OCI-LY1 (cell line): ENCODE results near the gene OLAH.

Experiments used
- H2AFZ ChIP-seq: fragments of 200-600 bp; sonication (generic), shearing (Covaris generic); 2 replicates; pipeline ENCODE4 v1.6.0; 2014; ENCODE audit warnings: antibody characterized with exemption, mild to moderate bottlenecking, low read length
- H3F3A ChIP-seq: fragments of 200-600 bp; sonication (generic), shearing (Covaris generic); 2 replicates; pipeline ENCODE4 v1.6.0; 2014; ENCODE audit warnings: mild to moderate bottlenecking, antibody characterized with exemption, low read length, moderate library complexity; ENCODE audit not compliant: insufficient read depth
- H3K27ac ChIP-seq: fragments of 200-600 bp; sonication (generic); 2 replicates; pipeline ENCODE4 v1.5.1; 2014; ENCODE audit warnings: low read length, mixed run types, mild to moderate bottlenecking, low read depth; ENCODE audit not compliant: poor library complexity, severe bottlenecking
- H3K27me3 ChIP-seq: fragments of 200-600 bp; sonication (generic); 2 replicates; pipeline ENCODE4 v1.6.0; 2014; ENCODE audit warnings: antibody characterized with exemption, mild to moderate bottlenecking, low read length, moderate library complexity; ENCODE audit not compliant: insufficient read depth
- H3K36me3 ChIP-seq: fragments of 200-600 bp; sonication (generic); 2 replicates; pipeline ENCODE4 v1.6.1; 2014; ENCODE audit warnings: mild to moderate bottlenecking, antibody characterized with exemption, low read length, moderate library complexity, mixed read lengths; ENCODE audit not compliant: insufficient read depth
- H3K4me1 ChIP-seq: fragments of 200-600 bp; sonication (generic); 2 replicates; pipeline ENCODE4 v1.5.1; 2014; ENCODE audit warnings: mild to moderate bottlenecking, low read length, moderate library complexity; ENCODE audit not compliant: insufficient read depth, severe bottlenecking
- H3K4me2 ChIP-seq: fragments of 200-600 bp; sonication (generic), shearing (Covaris generic); 2 replicates; pipeline ENCODE4 v1.6.1; 2014; ENCODE audit warnings: low read length
- H3K4me3 ChIP-seq: fragments of 200-600 bp; sonication (generic); 2 replicates; pipeline ENCODE4 v1.5.1; 2014; ENCODE audit warnings: low read length, low read depth, mild to moderate bottlenecking, mixed read lengths; ENCODE audit not compliant: poor library complexity, severe bottlenecking
- H3K79me2 ChIP-seq: fragments of 200-600 bp; shearing (Covaris generic); 2 replicates; pipeline ENCODE4 v1.6.1; 2016; ENCODE audit warnings: mixed run types, low read length, mixed read lengths; ENCODE audit not compliant: insufficient read depth
- H3K9ac ChIP-seq: fragments of 200-600 bp; sonication (generic), shearing (Covaris generic); 2 replicates; pipeline ENCODE4 v1.6.1; 2014; ENCODE audit warnings: mild to moderate bottlenecking, low read length, mixed read lengths
- H3K9me2 ChIP-seq: fragments of 200-600 bp; sonication (generic), shearing (Covaris generic); 2 replicates; pipeline ENCODE4 v1.6.1; 2014; ENCODE audit warnings: low read depth, mild to moderate bottlenecking, low read length, mixed read lengths
- H3K9me3 ChIP-seq: fragments of 200-600 bp; shearing (Covaris generic); 2 replicates; pipeline ENCODE4 v1.6.1; 2014; ENCODE audit warnings: low read length, mixed read lengths
- H4K20me1 ChIP-seq: fragments of 200-600 bp; sonication (generic), shearing (Covaris generic); 2 replicates; pipeline ENCODE4 v1.6.0; 2016; ENCODE audit warnings: mild to moderate bottlenecking, low read length; ENCODE audit not compliant: insufficient read depth
- EZH2 ChIP-seq: fragments of 200-600 bp; sonication (generic), shearing (Covaris generic); IDR thresholded peaks from 2 replicates; pipeline ENCODE4 v1.8.0; 2017; ENCODE audit warnings: borderline replicate concordance, mixed run types, mild to moderate bottlenecking, antibody characterized with exemption, low read length, moderate library complexity, mixed read lengths
- TF ChIP-seq, protein P1 (sequence below): fragments of 200-600 bp; sonication (generic), shearing (Covaris generic); IDR thresholded peaks from 2 replicates; pipeline ENCODE4 v1.5.1; 2017; ENCODE audit warnings: mild to moderate bottlenecking, antibody characterized with exemption, low read length, moderate library complexity, mixed read lengths

The OLAH gene

DNA sequence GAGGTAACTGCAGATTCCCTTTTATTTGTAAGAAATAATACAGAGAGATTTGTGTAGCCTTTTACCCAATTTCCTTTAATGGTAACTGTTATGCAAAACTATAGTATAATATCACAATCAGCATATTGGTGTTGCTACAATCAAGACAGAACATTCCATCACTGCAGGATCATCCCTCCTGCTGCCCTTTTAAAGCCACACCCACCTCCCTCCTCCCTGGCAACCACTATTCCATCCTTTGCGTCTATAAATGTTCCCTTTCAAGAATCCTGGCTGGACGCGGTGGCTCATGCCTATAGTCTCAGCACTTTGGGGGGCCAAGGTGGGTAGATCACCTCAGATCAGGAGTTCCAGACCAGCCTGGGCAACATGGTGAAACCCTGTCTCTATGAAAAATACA lies 31.7 kb downstream of the OLAH start:
- no peaks in the 10 kb centered on the region for H3F3A ChIP-seq
- H3K27me3 ChIP-seq, result no peaks in the 10 kb centered on the region
- H3K27ac ChIP-seq, result no peak overlapping the region
- H3K9me3 ChIP-seq, result no peaks in the 10 kb centered on the region
- no peak overlapping the region for H2AFZ ChIP-seq
- no peaks in the 10 kb centered on the region for H3K4me1 ChIP-seq
- no peak for TF ChIP-seq EZH2
- TF ChIP-seq, protein P1, sequence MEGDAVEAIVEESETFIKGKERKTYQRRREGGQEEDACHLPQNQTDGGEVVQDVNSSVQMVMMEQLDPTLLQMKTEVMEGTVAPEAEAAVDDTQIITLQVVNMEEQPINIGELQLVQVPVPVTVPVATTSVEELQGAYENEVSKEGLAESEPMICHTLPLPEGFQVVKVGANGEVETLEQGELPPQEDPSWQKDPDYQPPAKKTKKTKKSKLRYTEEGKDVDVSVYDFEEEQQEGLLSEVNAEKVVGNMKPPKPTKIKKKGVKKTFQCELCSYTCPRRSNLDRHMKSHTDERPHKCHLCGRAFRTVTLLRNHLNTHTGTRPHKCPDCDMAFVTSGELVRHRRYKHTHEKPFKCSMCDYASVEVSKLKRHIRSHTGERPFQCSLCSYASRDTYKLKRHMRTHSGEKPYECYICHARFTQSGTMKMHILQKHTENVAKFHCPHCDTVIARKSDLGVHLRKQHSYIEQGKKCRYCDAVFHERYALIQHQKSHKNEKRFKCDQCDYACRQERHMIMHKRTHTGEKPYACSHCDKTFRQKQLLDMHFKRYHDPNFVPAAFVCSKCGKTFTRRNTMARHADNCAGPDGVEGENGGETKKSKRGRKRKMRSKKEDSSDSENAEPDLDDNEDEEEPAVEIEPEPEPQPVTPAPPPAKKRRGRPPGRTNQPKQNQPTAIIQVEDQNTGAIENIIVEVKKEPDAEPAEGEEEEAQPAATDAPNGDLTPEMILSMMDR, result no peak
- H4K20me1 ChIP-seq, result no peaks in the 10 kb centered on the region
- no peak overlapping the region for H3K4me2 ChIP-seq
- H3K79me2 ChIP-seq, result no peaks in the 10 kb centered on the region
- H3K9me2 ChIP-seq, result no peaks in the 10 kb centered on the region
- no peak overlapping the region for H3K4me3 ChIP-seq
- no peaks in the 10 kb centered on the region for H3K36me3 ChIP-seq
- no peak overlapping the region for H3K9ac ChIP-seq

DNA sequence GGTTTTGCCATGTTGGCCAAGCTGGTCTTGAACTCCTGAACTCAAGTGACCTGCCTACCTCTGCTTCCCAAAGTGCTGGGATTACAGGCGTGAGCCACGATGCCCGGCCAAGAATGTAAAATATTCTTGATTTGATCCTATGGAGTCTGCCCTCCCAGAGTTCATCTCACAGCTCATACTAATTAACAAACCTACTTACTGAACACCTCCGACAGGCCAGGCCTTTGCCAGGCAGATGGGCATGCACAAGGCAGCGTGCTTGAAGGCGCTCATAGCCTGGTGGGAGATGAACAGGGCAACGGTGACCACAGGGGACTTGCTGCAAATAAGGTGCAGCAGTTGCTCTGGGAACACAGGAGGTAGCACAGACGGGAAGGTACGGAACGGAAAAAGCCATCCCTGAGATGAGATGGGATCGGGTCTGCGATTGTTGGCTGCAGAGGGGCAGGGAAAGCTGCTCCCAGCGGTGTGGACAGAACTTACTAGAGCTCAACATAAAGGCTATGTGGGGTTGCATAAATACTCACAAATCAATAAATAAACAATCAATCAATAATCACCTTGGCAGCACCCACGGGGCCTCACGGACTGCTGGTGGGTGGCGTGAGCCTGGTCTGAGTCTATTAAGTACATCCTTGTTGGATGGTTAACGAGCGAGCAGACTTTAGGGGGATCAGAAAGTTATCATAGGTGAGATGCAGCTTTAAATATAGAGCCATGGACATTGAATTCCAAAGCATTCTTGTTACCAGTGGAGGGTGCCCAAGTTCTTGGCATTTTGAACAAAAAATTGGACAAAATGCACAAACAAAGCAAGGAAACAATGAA lies 40.1 kb downstream of the OLAH start:
- no peaks in the 10 kb centered on the region for H3F3A ChIP-seq
- H3K4me3 ChIP-seq, result no peak overlapping the region
- no peaks in the 10 kb centered on the region for H4K20me1 ChIP-seq
- no peaks in the 10 kb centered on the region for H3K79me2 ChIP-seq
- H3K27ac ChIP-seq, result no peak overlapping the region
- H3K4me1 ChIP-seq, result peaks cover 9% of the 10 kb centered on the region
- no peaks in the 10 kb centered on the region for H3K9me3 ChIP-seq
- H3K36me3 ChIP-seq, result no peaks in the 10 kb centered on the region
- H2AFZ ChIP-seq, result no peak overlapping the region
- H3K9me2 ChIP-seq, result no peaks in the 10 kb centered on the region
- H3K27me3 ChIP-seq, result no peaks in the 10 kb centered on the region
- H3K9ac ChIP-seq, result no peak overlapping the region
- TF ChIP-seq, protein P1, result no peak
- TF ChIP-seq EZH2, result no peak
- no peak overlapping the region for H3K4me2 ChIP-seq

DNA sequence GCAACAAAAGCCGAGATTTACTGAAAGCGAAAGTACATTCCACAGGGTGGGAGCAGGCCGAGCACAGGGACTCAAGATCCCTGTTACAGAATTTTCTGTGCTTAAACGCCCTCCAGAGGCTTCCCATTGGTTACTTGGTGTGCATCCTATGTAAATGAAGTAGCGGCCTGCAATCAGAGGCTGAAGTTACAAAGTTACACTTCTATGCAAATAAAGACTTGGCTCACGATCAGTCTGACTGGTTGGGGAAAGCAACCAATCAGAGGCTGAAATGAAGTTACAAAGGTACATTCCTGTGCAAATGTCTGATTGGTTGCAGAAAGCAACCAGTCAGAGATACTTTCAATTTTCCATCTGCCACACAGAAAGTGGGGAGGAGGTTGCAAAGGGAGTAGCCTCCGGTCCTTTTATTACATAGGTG lies 40.8 kb downstream of the OLAH start:
- H3K9ac ChIP-seq, result no peak overlapping the region
- no peak overlapping the region for H3K4me3 ChIP-seq
- H2AFZ ChIP-seq, result no peak overlapping the region
- H3K9me2 ChIP-seq, result no peaks in the 10 kb centered on the region
- peaks cover 9% of the 10 kb centered on the region for H3K4me1 ChIP-seq
- H3K9me3 ChIP-seq, result no peaks in the 10 kb centered on the region
- no peak overlapping the region for H3K27ac ChIP-seq
- H3K36me3 ChIP-seq, result no peaks in the 10 kb centered on the region
- H4K20me1 ChIP-seq, result no peaks in the 10 kb centered on the region
- no peaks in the 10 kb centered on the region for H3K79me2 ChIP-seq
- no peaks in the 10 kb centered on the region for H3F3A ChIP-seq
- TF ChIP-seq, protein P1, result no peak
- TF ChIP-seq EZH2, result no peak
- H3K4me2 ChIP-seq, result no peak overlapping the region
- H3K27me3 ChIP-seq, result no peaks in the 10 kb centered on the region
